GM18951 (cell line): Measurements from ENCODE around the gene MFSD8.
A peak's percentile ranks its signal among the peaks of the same experiment; 100 is the strongest.
"Not testable (repeated sequence)": the region's sequence is repeated elsewhere in the genome, so short reads cannot be mapped to it uniquely, and the experiment has no call there.

Source experiments
- POLR2A ChIP-seq: IDR thresholded peaks from 4 replicates; pipeline ENCODE4 v1.6.1; 2011; ENCODE audit warnings: mild to moderate bottlenecking; ENCODE audit not compliant: insufficient read length, insufficient read depth; ENCODE audit errors: extremely low read depth
- in situ Hi-C: fragments of 300-500 bp; cut with MboI; formaldehyde crosslinking; loops from one replicate; pipeline ENCODE4 v1.12.0; 2022; ENCODE audit warnings: low sequenced_read_pairs, mixed read lengths, inconsistent platforms; ENCODE audit not compliant: unreplicated experiment

MFSD8 gene, protein sequence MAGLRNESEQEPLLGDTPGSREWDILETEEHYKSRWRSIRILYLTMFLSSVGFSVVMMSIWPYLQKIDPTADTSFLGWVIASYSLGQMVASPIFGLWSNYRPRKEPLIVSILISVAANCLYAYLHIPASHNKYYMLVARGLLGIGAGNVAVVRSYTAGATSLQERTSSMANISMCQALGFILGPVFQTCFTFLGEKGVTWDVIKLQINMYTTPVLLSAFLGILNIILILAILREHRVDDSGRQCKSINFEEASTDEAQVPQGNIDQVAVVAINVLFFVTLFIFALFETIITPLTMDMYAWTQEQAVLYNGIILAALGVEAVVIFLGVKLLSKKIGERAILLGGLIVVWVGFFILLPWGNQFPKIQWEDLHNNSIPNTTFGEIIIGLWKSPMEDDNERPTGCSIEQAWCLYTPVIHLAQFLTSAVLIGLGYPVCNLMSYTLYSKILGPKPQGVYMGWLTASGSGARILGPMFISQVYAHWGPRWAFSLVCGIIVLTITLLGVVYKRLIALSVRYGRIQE

DNA sequence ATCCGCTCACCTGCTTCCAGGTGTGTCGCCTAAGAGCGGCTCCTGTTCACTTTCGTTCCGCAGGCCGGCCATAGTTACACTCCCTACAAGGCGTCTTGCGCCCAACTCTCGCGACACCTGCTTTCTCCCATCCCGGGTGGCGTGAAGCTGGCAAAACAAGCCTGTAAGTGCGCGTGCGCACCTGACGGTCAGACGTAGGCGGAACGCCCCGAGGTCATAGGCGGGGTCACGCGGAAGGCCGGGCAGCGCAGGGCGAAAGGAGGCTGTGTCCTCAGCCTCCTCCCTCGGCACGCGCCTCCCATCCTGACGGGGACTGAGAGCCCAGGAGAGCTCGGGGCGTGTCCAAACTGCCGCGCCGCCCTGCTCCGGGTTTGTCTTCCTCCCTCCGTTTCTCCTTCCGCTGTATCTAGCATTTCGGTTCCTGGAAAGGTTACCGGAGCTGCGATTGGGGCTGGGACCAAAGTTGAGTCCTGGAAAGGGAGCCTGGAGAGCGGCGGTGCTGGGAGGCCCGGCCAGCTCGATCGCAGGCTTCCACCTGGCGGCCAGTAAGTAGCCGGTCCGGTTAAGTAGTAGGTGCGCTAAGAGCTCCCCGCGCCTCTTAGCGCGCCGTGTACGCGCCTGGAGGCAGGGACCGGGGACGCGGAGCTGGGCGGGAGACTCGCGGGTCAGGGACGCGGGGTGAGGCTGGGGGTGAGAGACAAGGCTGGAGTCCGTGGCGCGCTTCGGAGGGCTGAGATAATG lies at the start of gene MFSD8, which contains the start of gene ABHD18:
Gene MFSD8, minus strand, starts transcription at position 112 of the 741 bp plus-strand sequence. Its CDS starts 40 bp downstream, at position 72.
Gene ABHD18, plus strand, starts transcription at position 345 of the 741 bp plus-strand sequence. CDS start 17,550 bp downstream, outside the sequence.
- in situ Hi-C loops: no loop called here
- TF ChIP-seq POLR2A: peak; percentile 80

DNA sequence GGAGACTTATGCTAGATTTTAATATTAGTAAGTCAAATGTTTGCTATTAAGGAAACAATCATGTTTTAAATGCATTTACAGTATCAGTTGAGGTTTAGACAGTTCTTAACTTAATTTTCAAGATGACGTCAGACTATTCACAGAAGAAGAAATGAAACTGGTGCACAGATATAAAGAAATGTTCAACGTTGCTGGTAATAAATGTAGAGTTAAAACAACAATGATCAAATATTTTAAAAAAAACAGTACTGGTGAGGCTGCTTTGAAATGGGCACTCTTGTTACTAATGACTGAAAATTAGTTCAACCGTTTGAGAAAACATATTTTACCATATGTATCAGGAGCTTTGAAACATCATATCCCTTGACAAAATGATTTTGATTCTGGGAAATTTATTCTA lies 44.5 kb upstream of the MFSD8 start:
- no peak for TF ChIP-seq POLR2A
- in situ Hi-C loops: no loop called here

DNA sequence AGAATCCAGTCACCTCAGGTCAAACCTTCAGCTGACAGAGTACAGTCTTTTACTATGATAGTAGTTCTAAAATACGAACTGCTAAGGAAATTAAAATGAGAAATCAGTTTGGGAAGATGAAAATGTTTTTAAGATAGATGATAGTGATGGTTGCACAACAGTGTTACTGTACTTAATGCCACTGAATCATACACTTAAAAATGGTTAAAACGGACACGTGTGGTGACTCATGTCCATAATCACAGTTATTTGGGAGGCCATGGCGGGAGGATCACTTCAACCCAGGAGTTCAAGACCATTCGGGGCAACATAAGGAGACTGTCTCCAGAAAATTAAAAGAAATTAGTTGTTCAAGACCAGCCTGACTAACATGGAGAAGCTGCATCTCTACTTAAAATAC lies 41.6 kb upstream of the MFSD8 start:
- in situ Hi-C loops: no loop called here
- TF ChIP-seq POLR2A: no peak

DNA sequence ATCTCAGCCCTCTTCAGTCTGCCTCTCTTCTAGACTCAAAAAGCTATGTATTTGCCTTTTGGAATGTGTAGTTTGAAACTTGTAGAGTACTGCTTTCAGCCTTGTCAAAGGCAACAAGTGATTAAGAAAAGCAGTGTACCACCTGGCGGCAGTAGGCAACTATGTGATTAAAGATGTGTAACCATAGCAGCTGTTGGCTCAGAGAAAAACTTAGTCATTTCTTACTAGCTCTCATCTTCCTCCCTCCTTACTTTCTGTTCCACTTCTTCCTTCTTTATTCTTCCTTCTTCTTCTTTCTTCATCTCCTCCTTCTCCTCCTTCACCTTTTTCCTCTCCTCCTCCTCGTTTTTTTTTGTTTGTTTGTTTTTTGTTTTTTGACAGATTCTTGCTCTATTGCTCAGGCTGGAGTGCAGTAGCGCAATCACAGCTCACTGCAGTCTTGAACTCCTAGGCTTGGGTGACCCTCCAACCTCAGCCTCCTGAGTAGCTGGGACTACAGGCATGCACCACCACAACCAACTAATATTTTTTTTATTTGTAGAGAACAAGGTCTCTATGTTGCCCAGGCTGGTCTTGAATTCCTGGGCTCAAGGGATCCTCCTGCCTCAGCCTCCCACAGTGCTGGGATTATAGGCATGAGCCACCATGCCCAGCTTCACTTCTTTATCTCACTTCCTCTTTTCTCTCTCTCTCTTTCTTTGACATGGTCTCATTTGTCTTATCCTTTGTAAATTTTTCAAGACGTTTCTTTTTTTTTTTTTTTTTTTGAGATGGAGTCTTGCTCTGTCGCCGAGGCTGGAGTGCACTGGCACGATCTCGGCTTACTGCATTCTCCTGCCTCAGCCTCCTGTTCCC lies 32.8 kb upstream of the MFSD8 start:
- TF ChIP-seq POLR2A: no peak

DNA sequence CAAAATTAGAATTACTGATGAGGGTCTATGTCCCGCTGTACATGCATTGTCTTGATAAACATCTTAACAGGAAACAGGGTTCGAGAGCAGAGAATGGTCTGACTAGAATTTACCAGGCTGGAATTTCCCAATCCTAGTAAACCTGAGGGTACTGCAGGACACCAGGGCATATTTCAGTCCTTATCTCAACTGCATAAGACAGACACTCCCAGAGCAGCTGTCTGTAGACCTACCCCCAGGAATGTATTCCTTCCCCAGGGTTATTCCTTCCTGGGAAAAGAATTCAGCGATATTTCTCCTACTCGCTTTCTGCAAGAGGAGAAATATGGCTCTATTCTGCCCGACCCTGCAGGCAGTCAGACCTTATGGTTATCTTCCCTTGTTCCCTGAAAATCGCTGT lies 31.5 kb upstream of the MFSD8 start:
- in situ Hi-C loops: not testable (repeated sequence)

More for the DNA sequence above, 32.8 kb upstream of the MFSD8 start:
- in situ Hi-C loops: no loop called here

DNA sequence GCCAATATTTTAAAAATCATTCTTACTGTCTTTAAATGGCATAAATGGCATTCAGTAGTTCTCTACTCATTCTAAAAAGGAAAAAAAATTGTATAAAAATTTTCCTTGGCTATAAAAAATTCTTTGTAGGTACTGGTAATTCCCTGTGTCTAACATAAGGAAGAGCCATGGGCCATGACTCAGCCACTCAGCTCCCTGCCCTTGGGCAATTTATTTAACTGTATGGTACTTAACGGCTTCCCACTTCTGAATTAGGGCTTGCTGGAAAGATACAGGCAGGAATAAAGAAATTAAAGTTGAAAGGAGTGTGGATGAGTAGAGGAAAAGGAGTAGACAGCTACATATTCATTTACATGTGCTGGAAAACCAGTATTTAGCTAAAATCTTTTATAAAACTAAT lies 30.8 kb upstream of the MFSD8 start:
- in situ Hi-C loops: no loop called here
- no peak for TF ChIP-seq POLR2A

DNA sequence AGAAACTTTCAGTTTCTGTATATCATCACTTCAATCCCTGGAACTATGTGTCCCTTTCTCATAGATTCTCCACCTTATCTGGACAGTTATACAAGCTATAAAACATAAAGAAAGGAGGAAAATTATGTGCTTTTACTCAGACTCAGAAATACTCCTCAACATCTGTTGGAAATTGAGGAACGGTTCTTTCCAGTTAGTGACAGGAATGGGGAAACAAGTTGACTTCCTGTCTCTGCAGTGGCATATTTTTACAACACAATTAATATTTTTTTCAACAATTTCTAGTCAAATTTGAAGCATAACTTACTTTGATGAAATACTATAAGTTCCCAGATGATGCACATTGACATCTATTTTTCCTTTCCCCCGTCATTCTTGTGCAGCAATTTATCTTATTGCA lies 28.2 kb upstream of the MFSD8 start:
- in situ Hi-C loops: no loop called here
- no peak for TF ChIP-seq POLR2A

DNA sequence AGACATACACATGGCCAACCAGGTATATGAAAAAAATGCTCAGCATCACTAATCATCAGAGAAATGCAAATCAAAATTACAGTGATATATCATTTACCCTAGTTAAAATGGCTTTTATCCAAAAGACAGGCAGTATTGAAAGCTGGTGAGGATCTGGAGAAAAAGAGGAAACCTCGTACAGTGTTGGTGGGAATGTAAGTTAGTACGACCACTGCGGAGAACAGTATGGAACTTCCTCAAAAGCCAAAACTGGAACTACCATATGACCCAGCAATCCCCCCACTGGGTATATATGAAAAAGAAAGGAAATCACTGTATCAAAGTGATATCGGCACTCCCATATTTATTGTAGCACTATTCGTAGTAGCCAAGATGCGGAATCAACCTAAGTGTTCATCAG lies 23.7 kb upstream of the MFSD8 start:
- in situ Hi-C loops: no loop called here
- TF ChIP-seq POLR2A: no peak

DNA sequence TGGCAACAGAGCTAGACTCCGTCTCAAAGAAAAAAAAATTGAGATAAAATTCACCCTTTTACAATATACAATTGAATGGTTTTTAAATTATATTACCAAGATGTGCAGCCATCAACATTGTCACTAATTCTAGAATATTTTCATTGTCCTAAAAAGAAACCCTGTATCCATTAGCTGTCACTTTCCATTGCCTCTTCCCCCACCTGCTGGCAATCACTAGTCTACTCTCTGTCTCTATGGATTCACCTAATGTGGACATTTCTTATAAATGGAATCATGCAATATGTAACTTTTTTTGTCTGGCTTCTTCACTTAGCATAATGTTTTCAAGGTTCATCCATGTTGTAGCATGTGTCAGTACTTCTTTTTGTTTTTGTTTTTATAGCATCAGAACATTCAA lies 21.0 kb upstream of the MFSD8 start:
- TF ChIP-seq POLR2A: no peak
- in situ Hi-C loops: no loop called here

DNA sequence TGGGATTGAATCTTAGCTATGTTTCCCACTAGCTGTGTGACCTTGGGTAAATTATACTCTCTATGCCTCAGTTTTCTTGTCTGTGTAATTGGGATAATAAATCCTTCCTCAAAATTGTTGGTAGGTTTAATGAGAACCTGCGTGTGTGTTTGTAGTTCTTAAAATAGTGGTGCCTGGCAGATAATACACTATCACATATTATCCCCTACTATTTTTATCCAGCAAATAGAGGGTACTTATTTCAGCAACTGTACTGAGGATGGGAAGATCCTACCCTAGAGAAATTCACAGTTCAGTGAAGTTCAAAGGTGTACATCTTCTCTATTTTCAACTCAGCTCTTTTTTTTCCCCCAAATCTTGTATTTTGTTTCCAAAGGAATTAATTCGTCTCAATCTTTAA lies 17.5 kb upstream of the MFSD8 start:
- in situ Hi-C loops: no loop called here
- no peak for TF ChIP-seq POLR2A

DNA sequence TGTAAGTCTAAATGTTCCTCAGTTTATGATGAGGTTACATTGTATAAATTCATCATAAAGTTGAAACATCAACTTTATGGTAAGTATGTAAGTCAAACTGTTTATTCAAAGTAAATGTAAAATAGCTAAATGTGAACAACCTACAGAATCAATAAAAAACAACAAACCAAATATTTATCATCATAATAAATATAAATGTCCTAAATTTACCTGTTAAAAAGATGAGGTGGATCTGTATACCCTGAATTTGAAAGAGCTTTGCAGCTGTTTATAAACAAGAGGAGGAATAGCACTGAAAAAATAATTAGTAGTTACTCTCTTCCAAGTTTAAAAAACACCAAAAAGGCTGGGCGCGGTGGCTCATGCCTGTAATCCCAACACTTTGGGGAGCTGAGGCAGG lies 14.0 kb upstream of the MFSD8 start:
- TF ChIP-seq POLR2A: no peak
- in situ Hi-C loops: no loop called here

DNA sequence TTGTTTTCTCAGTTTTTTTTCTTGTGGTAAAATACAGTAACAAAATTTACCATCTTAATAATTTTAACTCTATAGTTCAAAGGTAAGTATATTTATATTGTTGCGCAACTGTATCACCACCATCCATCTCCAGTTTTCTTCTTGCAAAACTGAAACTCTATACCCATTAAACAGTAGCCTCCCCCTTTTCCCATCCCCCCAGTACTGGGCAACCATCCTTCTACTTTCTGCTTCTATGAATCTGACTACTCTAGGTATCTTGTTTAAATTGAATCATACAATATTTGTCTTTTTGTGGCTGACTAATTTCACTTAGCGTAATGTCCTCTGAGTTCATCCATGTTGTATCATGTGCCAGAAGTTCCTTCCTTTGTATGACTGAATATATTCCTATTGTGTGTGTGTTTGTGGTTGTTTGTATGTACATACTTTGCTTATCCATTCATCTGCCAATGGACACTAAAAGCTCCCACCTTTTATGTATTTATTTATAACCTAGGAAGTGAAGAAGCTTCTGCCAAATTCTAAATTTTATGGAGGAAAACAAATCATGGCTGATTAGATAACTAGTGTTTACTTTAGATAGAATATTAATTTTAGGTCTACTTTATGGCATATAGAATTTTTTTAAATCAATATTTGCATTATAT lies 10.3 kb upstream of the MFSD8 start:
- no peak for TF ChIP-seq POLR2A
- in situ Hi-C loops: no loop called here

DNA sequence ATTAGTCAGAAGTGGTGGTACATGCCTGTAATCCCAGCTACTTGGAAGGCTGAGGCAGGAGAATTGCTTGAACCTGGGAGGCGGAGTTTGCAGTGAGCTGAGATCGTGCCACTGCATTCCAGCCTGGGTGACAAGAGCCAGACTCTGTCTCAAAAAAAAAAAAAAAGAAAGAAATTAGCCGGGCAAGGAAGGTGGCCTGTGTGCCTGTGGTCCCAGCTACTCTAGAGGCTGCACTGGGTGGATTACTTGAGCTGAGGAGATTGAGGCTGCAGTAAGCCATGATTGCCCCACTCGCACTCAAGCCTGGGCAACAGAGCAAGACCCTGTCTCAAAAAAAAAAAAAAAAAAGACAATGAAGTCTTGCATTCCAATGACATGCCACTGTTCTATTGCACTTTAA lies 6.0 kb upstream of the MFSD8 start:
- in situ Hi-C loops: not testable (repeated sequence)
